Spinal cord (tissue), 10 donors: ENCODE measurements around the gene CMSS1. TPM values are rescaled to one million over a fixed set of nuclear protein-coding genes. Genes with fewer than 3 reads are reported as not detected.

Source experiments
- DNase-seq, 6 donors: peaks; one replicate each; pipeline versions ENCODE4 v3.0.0 to v3.0.0-alpha.2; 2013 to 2015; ENCODE audit warnings: low spot score in 6 of 6, low read depth in 4 of 6
- H3K27ac ChIP-seq: one replicate; pipeline ENCODE4 v1.5.1; 2013; ENCODE audit warnings: low read depth, low read length, control low read depth
- H3K27me3 ChIP-seq: one replicate; pipeline ENCODE4 v1.6.1; 2013; ENCODE audit warnings: low read length; ENCODE audit not compliant: control insufficient read depth, insufficient read depth
- H3K36me3 ChIP-seq: one replicate; pipeline ENCODE4 v1.6.1; 2013; ENCODE audit warnings: low read length; ENCODE audit not compliant: control insufficient read depth, insufficient read depth
- H3K4me1 ChIP-seq: one replicate; pipeline ENCODE4 v1.6.1; 2013; ENCODE audit warnings: low read length; ENCODE audit not compliant: control insufficient read depth, insufficient read depth
- H3K4me3 ChIP-seq: one replicate; pipeline ENCODE4 v1.5.1; 2013; ENCODE audit warnings: low read depth, low read length, control low read depth
- H3K9me3 ChIP-seq: one replicate; pipeline ENCODE4 v1.6.1; 2013; ENCODE audit warnings: low read length; ENCODE audit not compliant: control insufficient read depth, insufficient read depth
- WGBS: methylation state at CpG from one replicate; pipeline ENCODE4 v1.1.5; 2013; ENCODE audit warnings: missing lambda C conversion rate; ENCODE audit not compliant: insufficient coverage; 5-methylcytosine and 5-hydroxymethylcytosine counted together
- polyA plus RNA-seq, 2 donors: library from polyadenylated mRNA; unstranded; fragments of 120-200 nt; gene quantifications; one replicate each; pipeline ENCODE4 v1.2.1, GENCODE V29; 2013; ENCODE audit not compliant: insufficient read length in 2 of 2
- total RNA-seq, 2 donors: library from RNA; depleted of rRNA in 1 of 2; stranded (reverse); fragments of 120-200 nt in 1 of 2; fragments of >200 nt in 1 of 2; gene quantifications; one replicate each; pipeline versions ENCODE4 v1.2.3 to v1.2.4, GENCODE V29; 2013 to 2014
- donor health status: healthy.

Gene CMSS1
- total and polyA plus RNA-seq, 4 donors: 19.9 to 50.4 (median 36.3) TPM

- Histone ChIP-seq H3K36me3 (no peaks in the 10 kb centered on the region), H3K4me1 (no peaks in the 10 kb centered on the region), H3K27me3 (no peaks in the 10 kb centered on the region), H3K4me3 (no peak overlapping the region), H3K9me3 (no peaks in the 10 kb centered on the region), H3K27ac (no peak overlapping the region)
- WGBS: no CpG with 5 or more reads among the region's 5 CpGs
- no peak for DNase-seq
Observed at GRCh38 chr3:99960123-99960878, 142.6 kb downstream of the CMSS1 start.

GRCh38 chr3:99960941-99961340, 143.3 kb downstream of the CMSS1 start:
- Histone ChIP-seq H3K4me3 (no peak overlapping the region), H3K4me1 (no peaks in the 10 kb centered on the region), H3K9me3 (no peaks in the 10 kb centered on the region), H3K27me3 (no peaks in the 10 kb centered on the region), H3K36me3 (no peaks in the 10 kb centered on the region), H3K27ac (no peak overlapping the region)
- WGBS: 92% methylated on average over 7 of the region's 7 CpGs
- no peak for DNase-seq

- Histone ChIP-seq H3K27ac (no peak overlapping the region), H3K9me3 (no peaks in the 10 kb centered on the region), H3K36me3 (no peaks in the 10 kb centered on the region), H3K27me3 (no peaks in the 10 kb centered on the region), H3K4me3 (no peak overlapping the region), H3K4me1 (no peaks in the 10 kb centered on the region)
- WGBS: 90% methylated on average over 5 of the region's 7 CpGs
- no peak for DNase-seq
Observed at GRCh38 chr3:99961756-99962515, 144.3 kb downstream of the CMSS1 start.

- no peaks in the 10 kb centered on the region for H3K27me3 ChIP-seq
- WGBS: no CpG with 5 or more reads among the region's 2 CpGs
- H3K4me3 ChIP-seq: no peak overlapping the region
- DNase-seq: no peak
- no peaks in the 10 kb centered on the region for H3K9me3 ChIP-seq
- no peaks in the 10 kb centered on the region for H3K4me1 ChIP-seq
- no peaks in the 10 kb centered on the region for H3K36me3 ChIP-seq
- H3K27ac ChIP-seq: no peak overlapping the region
Observed at GRCh38 chr3:99962703-99963102, 145.0 kb downstream of the CMSS1 start.

GRCh38 chr3:99965077-99965476, 147.4 kb downstream of the CMSS1 start:
- Histone ChIP-seq H3K4me1 (no peaks in the 10 kb centered on the region), H3K9me3 (no peaks in the 10 kb centered on the region), H3K4me3 (no peak overlapping the region), H3K27me3 (no peaks in the 10 kb centered on the region), H3K36me3 (no peaks in the 10 kb centered on the region), H3K27ac (no peak overlapping the region)
- DNase-seq: no peak
- 88% methylated on average over 1 of the region's 1 CpG for WGBS

- H3K4me1 ChIP-seq: no peaks in the 10 kb centered on the region
- WGBS: 97% methylated on average over 3 of the region's 3 CpGs
Observed at GRCh38 chr3:99965681-99966408, 148.2 kb downstream of the CMSS1 start.

GRCh38 chr3:99966662-99967416, 149.2 kb downstream of the CMSS1 start:
- Histone ChIP-seq H3K27ac (no peak overlapping the region), H3K4me1 (no peaks in the 10 kb centered on the region), H3K36me3 (no peaks in the 10 kb centered on the region), H3K4me3 (no peak overlapping the region), H3K9me3 (no peaks in the 10 kb centered on the region), H3K27me3 (no peaks in the 10 kb centered on the region)
- WGBS: 97% methylated on average over 6 of the region's 7 CpGs
- DNase-seq: no peak

More at GRCh38 chr3:99965681-99966408, 148.2 kb downstream of the CMSS1 start:
- no peak for DNase-seq
- H3K4me3 ChIP-seq: no peak overlapping the region
- no peaks in the 10 kb centered on the region for H3K27me3 ChIP-seq
- H3K9me3 ChIP-seq: no peaks in the 10 kb centered on the region
- H3K27ac ChIP-seq: no peak overlapping the region
- no peaks in the 10 kb centered on the region for H3K36me3 ChIP-seq

GRCh38 chr3:99967796-99968195, 150.1 kb downstream of the CMSS1 start:
- H3K27me3 ChIP-seq: no peaks in the 10 kb centered on the region
- H3K27ac ChIP-seq: no peak overlapping the region
- H3K4me3 ChIP-seq: no peak overlapping the region
- H3K4me1 ChIP-seq: no peaks in the 10 kb centered on the region
- DNase-seq: no peak
- H3K36me3 ChIP-seq: no peaks in the 10 kb centered on the region
- H3K9me3 ChIP-seq: no peaks in the 10 kb centered on the region
- 100% methylated on average over 1 of the region's 2 CpGs for WGBS

- no peaks in the 10 kb centered on the region for H3K4me1 ChIP-seq
- no peak overlapping the region for H3K27ac ChIP-seq
- WGBS: 63% methylated on average over 3 of the region's 3 CpGs
- H3K27me3 ChIP-seq: no peaks in the 10 kb centered on the region
- no peak overlapping the region for H3K4me3 ChIP-seq
- no peak for DNase-seq
- no peaks in the 10 kb centered on the region for H3K36me3 ChIP-seq
- H3K9me3 ChIP-seq: no peaks in the 10 kb centered on the region
Observed at GRCh38 chr3:99969136-99969535, 151.5 kb downstream of the CMSS1 start.
